GM18909 (cell line): ENCODE results near the gene DCAF10.
"Not testable (repeated sequence)": the region's sequence is repeated elsewhere in the genome, so short reads cannot be mapped to it uniquely, and the experiment has no call there.

ENCODE experiments used
- ATAC-seq: cut with Tn5 transposase; IDR thresholded peaks from one replicate; pipeline ENCODE4 v1.9.1; 2021; ENCODE audit warnings: mild to moderate bottlenecking; ENCODE audit not compliant: unreplicated experiment, poor library complexity

Gene DCAF10

GRCh38 chr9:37905776-37906175 is 105.2 kb downstream of the DCAF10 start:
- no peak for ATAC-seq

GRCh38 chr9:37906312-37907239 is 106.0 kb downstream of the DCAF10 start:
- ATAC-seq = no peak

GRCh38 chr9:37908283-37908682 is 107.7 kb downstream of the DCAF10 start:
- ATAC-seq = no peak

- ATAC-seq = no peak
Observed at GRCh38 chr9:37908698-37909186, 108.1 kb downstream of the DCAF10 start.

GRCh38 chr9:37909326-37909725 is 108.7 kb downstream of the DCAF10 start:
- no peak for ATAC-seq

- not testable (repeated sequence) for ATAC-seq
Observed at GRCh38 chr9:37909836-37910235, 109.2 kb downstream of the DCAF10 start.

GRCh38 chr9:37910271-37910670 is 109.7 kb downstream of the DCAF10 start:
- no peak for ATAC-seq

- ATAC-seq = no peak
Observed at GRCh38 chr9:37911271-37911681, 110.7 kb downstream of the DCAF10 start.

- peak; percentile 82 for ATAC-seq
Observed at GRCh38 chr9:37913480-37914153, 113.0 kb downstream of the DCAF10 start.

- ATAC-seq = no peak
Observed at GRCh38 chr9:37914154-37914551, 113.6 kb downstream of the DCAF10 start.

- ATAC-seq = no peak
Observed at GRCh38 chr9:37914701-37915358, 114.2 kb downstream of the DCAF10 start.

GRCh38 chr9:37915911-37916470 is 115.4 kb downstream of the DCAF10 start:
- no peak for ATAC-seq

- no peak for ATAC-seq
Observed at GRCh38 chr9:37916471-37917312, 116.1 kb downstream of the DCAF10 start.
